ENCODE data around the gene RNASEH2B.

DNA sequence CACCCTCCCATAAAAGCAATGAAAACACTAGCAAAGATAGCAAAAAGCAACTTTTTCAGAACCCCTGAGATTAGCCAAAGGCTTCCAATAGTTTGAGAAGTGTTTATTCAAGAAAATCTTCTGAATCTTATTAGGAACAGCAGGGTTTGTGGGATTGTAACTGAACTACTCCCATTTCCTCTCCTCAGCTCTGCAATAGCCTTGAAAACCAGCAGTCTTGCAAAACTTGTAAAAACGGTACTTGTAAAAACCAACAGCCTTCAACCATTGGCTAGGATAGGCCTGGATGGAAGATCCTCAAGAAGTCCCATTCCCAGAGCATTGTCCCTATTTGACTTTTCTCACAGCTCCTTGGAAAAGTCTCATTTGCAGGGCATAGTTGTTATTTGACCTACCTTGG is 12.1 kb downstream of the RNASEH2B start:
- TF ChIP-seq, protein P1, sequence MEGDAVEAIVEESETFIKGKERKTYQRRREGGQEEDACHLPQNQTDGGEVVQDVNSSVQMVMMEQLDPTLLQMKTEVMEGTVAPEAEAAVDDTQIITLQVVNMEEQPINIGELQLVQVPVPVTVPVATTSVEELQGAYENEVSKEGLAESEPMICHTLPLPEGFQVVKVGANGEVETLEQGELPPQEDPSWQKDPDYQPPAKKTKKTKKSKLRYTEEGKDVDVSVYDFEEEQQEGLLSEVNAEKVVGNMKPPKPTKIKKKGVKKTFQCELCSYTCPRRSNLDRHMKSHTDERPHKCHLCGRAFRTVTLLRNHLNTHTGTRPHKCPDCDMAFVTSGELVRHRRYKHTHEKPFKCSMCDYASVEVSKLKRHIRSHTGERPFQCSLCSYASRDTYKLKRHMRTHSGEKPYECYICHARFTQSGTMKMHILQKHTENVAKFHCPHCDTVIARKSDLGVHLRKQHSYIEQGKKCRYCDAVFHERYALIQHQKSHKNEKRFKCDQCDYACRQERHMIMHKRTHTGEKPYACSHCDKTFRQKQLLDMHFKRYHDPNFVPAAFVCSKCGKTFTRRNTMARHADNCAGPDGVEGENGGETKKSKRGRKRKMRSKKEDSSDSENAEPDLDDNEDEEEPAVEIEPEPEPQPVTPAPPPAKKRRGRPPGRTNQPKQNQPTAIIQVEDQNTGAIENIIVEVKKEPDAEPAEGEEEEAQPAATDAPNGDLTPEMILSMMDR (IDR thresholded peaks at IDR 0.05) = no peak
- no peak for TF ChIP-seq ZFX (IDR thresholded peaks at IDR 0.05; ENCODE audit: borderline replicate concordance)
